Osteoblast (primary cell): ENCODE measurements around the gene GLI1. TPM values are rescaled to one million over a fixed set of nuclear protein-coding genes. Genes with fewer than 3 reads are reported as not detected.
"Not testable (repeated sequence)": the region's sequence is repeated elsewhere in the genome, so short reads cannot be mapped to it uniquely, and the experiment has no call there.

Experiments used
- DNase-seq: peaks from one replicate; pipeline ENCODE4 v3.0.0; 2011; ENCODE audit warnings: low spot score, mixed read lengths; ENCODE audit not compliant: insufficient read length; ENCODE audit errors: missing footprints
- H2AFZ ChIP-seq: 2 replicates; pipeline ENCODE4 v1.6.0; 2011; ENCODE audit warnings: mild to moderate bottlenecking, low read length
- H3K27ac ChIP-seq: 2 replicates; pipeline ENCODE4 v1.5.1; 2011; ENCODE audit warnings: mild to moderate bottlenecking, low read depth, low read length, moderate library complexity
- H3K27me3 ChIP-seq: 2 replicates; pipeline ENCODE4 v1.6.0; 2012; ENCODE audit warnings: mild to moderate bottlenecking, control low read depth, inconsistent platforms, low read length, moderate library complexity; ENCODE audit not compliant: insufficient read depth
- H3K36me3 ChIP-seq: 2 replicates; pipeline ENCODE4 v1.5.1; 2011; ENCODE audit warnings: mild to moderate bottlenecking, low read length, control low read depth, moderate library complexity; ENCODE audit not compliant: insufficient read depth
- H3K4me1 ChIP-seq: 2 replicates; pipeline ENCODE4 v1.5.1; 2011; ENCODE audit warnings: mild to moderate bottlenecking, low read length, control low read depth, moderate library complexity; ENCODE audit not compliant: insufficient read depth
- H3K4me2 ChIP-seq: 2 replicates; pipeline ENCODE4 v1.6.0; 2011; ENCODE audit warnings: mild to moderate bottlenecking, low read length; ENCODE audit not compliant: insufficient read depth
- H3K4me3 ChIP-seq: fragments of 200-600 bp; sonication (generic); 3 replicates; pipeline ENCODE4 v1.5.1; 2012; ENCODE audit warnings: mild to moderate bottlenecking, low read length, inconsistent platforms; ENCODE audit not compliant: insufficient read depth
- H3K79me2 ChIP-seq: 2 replicates; pipeline ENCODE4 v1.6.0; 2012; ENCODE audit warnings: mild to moderate bottlenecking, low read length, control low read depth, inconsistent platforms; ENCODE audit not compliant: insufficient read depth
- H3K9me3 ChIP-seq: 2 replicates; pipeline ENCODE4 v1.5.1; 2011; ENCODE audit warnings: low read depth, low read length, control low read depth
- H4K20me1 ChIP-seq: 2 replicates; pipeline ENCODE4 v1.6.0; 2012; ENCODE audit warnings: mild to moderate bottlenecking, low read length, control low read depth; ENCODE audit not compliant: insufficient read depth
- total RNA-seq: library from RNA; depleted of rRNA; stranded (reverse); fragments of >200 nt; gene quantifications from 2 replicates; pipeline ENCODE4 v1.2.3, GENCODE V29; 2012
- TF ChIP-seq, protein P1 (sequence below): IDR thresholded peaks from 2 replicates; pipeline ENCODE4 v1.5.1; 2011; ENCODE audit warnings: mild to moderate bottlenecking, low read depth, low read length, moderate library complexity; ENCODE audit errors: extremely low read depth

GLI1 gene
- total RNA-seq, 1 donor = 0.36 TPM

DNA sequence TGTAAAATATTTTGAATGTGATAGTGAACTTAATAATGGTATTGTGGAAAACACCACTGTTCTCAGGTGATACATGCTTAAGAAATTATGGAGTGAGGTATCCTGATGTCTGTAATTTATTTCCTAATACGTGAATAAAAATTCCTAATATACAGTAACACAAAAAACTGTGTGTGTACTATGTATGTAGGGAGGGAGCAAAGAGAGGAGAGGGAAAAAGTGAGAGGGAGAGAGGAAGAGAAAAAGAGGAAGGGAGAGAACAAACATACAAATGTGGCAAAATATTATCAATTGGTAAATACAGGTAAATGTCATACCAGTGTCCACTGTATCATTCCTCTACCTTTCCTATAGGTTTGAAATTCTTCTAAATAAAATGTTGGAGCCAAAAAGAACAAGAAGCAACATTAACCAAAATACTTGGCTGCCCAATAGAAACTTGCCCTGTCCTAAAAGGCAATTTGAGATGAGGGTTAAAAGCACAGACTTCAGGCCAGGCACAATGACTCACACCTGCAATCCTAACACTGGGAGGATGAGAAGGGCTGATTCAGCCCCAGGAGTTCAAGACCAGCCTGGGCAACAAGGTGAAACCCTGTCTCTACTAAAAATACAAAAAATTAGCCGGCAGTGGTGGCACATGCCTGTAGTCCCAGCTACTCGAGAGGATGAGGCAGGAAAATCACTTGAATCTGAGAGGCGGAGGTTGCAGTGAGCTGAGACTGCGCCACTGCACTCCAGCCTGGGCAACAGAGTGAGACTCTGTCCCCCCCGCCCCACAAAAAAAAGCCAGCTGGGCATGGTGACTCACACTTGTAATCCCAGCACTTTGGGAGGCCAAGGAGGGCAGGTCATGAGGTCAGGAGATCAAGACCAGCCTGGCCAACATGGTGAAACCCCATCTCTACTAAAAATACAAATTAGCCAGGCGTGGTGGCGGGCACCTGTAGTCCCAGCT lies 43.3 kb upstream of the GLI1 start:
- Histone ChIP-seq H3K36me3 (peaks cover 11% of the 10 kb centered on the region), H3K27me3 (no peaks in the 10 kb centered on the region), H3K4me2 (no peak overlapping the region), H4K20me1 (peaks cover 22% of the 10 kb centered on the region), H3K27ac (no peak overlapping the region), H3K79me2 (peaks cover 93% of the 10 kb centered on the region), H3K4me3 (no peak overlapping the region), H3K4me1 (peaks cover 5% of the 10 kb centered on the region), H2AFZ (no peak overlapping the region), H3K9me3 (no peaks in the 10 kb centered on the region)
- DNase-seq = no peak
- TF ChIP-seq, protein P1, sequence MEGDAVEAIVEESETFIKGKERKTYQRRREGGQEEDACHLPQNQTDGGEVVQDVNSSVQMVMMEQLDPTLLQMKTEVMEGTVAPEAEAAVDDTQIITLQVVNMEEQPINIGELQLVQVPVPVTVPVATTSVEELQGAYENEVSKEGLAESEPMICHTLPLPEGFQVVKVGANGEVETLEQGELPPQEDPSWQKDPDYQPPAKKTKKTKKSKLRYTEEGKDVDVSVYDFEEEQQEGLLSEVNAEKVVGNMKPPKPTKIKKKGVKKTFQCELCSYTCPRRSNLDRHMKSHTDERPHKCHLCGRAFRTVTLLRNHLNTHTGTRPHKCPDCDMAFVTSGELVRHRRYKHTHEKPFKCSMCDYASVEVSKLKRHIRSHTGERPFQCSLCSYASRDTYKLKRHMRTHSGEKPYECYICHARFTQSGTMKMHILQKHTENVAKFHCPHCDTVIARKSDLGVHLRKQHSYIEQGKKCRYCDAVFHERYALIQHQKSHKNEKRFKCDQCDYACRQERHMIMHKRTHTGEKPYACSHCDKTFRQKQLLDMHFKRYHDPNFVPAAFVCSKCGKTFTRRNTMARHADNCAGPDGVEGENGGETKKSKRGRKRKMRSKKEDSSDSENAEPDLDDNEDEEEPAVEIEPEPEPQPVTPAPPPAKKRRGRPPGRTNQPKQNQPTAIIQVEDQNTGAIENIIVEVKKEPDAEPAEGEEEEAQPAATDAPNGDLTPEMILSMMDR = no peak

DNA sequence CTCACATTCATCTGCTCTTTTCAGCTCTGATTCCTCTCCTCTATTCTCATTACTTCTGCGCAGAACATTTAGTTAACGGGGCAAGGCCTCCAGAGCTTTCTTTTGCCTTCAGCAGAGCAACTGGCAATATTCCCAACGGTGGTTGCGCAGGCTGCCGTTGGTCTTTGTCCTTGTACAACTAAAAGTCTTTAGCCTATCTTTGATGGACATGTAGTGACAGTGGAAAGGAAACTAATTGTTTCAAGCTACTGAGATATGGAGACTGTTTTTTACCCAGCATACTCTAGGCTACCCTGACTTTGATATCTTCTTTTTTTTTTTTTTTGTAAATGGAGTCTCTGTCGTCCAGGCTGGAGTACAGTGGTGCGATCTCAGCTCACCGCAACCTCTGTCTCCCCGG lies 41.3 kb upstream of the GLI1 start:
- H3K4me1 ChIP-seq = peaks cover 5% of the 10 kb centered on the region
- no peak overlapping the region for H3K4me2 ChIP-seq
- TF ChIP-seq, protein P1 = no peak
- H2AFZ ChIP-seq = no peak overlapping the region
- no peaks in the 10 kb centered on the region for H3K9me3 ChIP-seq
- no peak for DNase-seq
- peaks cover 89% of the 10 kb centered on the region for H3K79me2 ChIP-seq
- H3K27ac ChIP-seq = no peak overlapping the region
- H3K4me3 ChIP-seq = no peak overlapping the region
- H3K27me3 ChIP-seq = no peaks in the 10 kb centered on the region
- peaks cover 11% of the 10 kb centered on the region for H3K36me3 ChIP-seq
- H4K20me1 ChIP-seq = peaks cover 19% of the 10 kb centered on the region

DNA sequence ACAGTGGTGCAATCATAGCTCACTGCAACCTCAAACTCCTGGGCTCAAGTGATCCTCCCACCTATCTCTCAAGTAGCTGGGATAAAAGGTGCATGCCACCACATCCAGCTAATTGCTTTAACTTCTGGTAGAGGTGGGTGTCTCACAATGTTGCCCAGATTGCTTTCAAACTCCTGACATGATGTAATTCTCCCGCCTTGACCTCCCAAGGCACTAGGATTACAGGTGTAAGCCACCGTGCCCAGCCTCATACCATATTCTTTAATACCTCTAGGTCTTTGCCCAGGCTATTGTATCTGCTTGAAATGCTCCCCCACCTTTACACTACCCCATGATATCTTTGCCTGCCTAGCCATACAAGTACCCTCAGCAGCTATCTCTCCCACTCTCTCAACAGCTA lies 40.1 kb upstream of the GLI1 start:
- Histone ChIP-seq H3K27me3 (no peaks in the 10 kb centered on the region), H3K4me2 (no peak overlapping the region), H2AFZ (no peak overlapping the region), H3K27ac (no peak overlapping the region), H3K4me3 (no peak overlapping the region), H4K20me1 (peaks cover 19% of the 10 kb centered on the region), H3K79me2 (peaks cover 89% of the 10 kb centered on the region), H3K4me1 (peaks cover 5% of the 10 kb centered on the region), H3K9me3 (no peaks in the 10 kb centered on the region), H3K36me3 (peaks cover 11% of the 10 kb centered on the region)
- TF ChIP-seq, protein P1 = no peak
- no peak for DNase-seq

DNA sequence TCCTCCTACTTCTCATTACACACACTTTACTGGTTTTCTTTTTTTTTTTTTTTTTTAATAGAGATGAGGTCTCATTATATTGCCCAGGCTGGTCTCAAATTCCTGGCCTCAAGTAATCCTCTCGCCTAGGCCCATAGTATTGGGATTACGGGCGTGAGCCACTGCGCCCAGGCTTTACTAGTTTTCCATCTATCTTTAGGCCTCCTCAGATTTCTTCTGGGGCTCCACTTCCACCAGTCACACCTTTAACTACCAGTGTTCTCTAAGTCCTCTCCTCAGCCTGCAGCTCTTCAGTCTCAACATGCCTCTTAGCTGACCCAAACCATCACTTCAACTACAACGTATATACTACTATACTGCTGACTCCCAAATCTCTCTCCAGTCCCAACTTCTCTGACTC lies 39.1 kb upstream of the GLI1 start:
- peaks cover 85% of the 10 kb centered on the region for H3K79me2 ChIP-seq
- TF ChIP-seq, protein P1 = no peak
- H3K4me3 ChIP-seq = no peak overlapping the region
- H3K4me1 ChIP-seq = peaks cover 5% of the 10 kb centered on the region
- no peak for DNase-seq
- H3K36me3 ChIP-seq = peaks cover 11% of the 10 kb centered on the region
- H3K27ac ChIP-seq = no peak overlapping the region
- H2AFZ ChIP-seq = no peak overlapping the region
- H3K27me3 ChIP-seq = no peaks in the 10 kb centered on the region
- H3K4me2 ChIP-seq = no peak overlapping the region
- no peaks in the 10 kb centered on the region for H3K9me3 ChIP-seq
- H4K20me1 ChIP-seq = peaks cover 23% of the 10 kb centered on the region

DNA sequence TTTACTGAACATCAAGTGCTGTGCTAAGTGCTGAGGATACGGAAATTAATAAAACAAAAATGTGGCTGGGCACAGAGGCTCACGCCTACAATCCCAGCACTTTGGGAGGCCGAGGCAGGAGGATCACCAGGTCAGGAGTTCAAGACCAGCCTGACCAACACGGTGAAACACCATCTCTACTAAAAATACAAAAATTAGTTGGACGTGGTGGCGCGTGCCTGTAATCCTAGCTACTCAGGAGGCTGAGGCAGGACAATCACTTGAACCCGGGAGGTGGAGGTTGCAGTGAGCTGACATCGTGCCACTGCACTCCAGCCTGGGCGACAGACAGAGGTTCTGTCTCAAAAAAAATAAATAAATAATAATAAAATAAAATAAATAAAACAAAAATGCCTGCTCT lies 32.6 kb upstream of the GLI1 start:
- not testable (repeated sequence) for H2AFZ ChIP-seq, DNase-seq, H3K27me3 ChIP-seq, H3K36me3 ChIP-seq, H3K9me3 ChIP-seq, H3K4me2 ChIP-seq, H3K27ac ChIP-seq, H4K20me1 ChIP-seq, H3K4me3 ChIP-seq
- Histone ChIP-seq H3K79me2 (peaks cover 72% of the 10 kb centered on the region), H3K4me1 (peaks cover 12% of the 10 kb centered on the region)
